ENCODE measurements around the gene RECK. TPM values are rescaled to one million over a fixed set of nuclear protein-coding genes. Genes with fewer than 3 reads are reported as not detected.

Gene RECK
- total RNA-seq, 1 experiment from 2014 or later: 5.0 TPM

DNA sequence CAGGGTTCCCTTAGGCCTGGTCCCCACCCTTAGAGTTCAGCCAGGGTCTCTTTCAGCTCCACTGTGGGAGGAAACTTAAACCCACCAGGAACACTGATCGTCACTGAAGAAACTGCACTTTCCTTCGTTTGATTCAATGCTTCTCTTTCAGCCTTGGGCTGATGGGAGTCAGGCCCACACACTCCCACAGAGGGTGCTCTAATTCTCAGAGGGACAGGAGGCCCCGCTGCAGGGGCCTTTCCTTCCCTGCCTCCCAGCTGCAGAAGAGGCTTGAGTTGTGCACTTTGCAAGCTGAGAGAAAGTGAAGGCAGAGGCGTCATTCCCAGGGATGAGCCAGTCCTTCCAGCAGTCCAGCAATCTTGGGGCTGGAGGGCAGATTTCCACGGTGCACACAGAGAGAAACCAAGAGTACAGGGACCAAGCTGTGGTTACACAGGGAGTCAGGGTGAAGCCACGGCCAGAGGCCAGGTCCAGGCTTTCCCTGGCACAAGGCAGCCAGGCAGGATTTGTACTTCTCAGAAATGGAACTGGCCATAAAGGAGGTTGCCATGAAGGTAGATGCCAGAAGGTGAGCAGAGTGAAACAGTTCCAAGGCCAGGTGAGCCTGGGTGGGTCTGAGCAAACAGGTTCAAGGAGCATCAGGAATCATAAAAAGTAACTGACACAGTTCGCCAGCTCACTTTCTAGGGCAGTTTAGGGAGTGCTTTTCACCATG lies 89.5 kb downstream of the RECK start:
- no peaks in the 10 kb centered on the region for H3K27me3 ChIP-seq (ENCODE audit: low read length)
- no peaks in the 10 kb centered on the region for H3K9me3 ChIP-seq (ENCODE audit: low read length)
- H3K4me1 ChIP-seq (ENCODE audit: insufficient read depth, low read length): no peaks in the 10 kb centered on the region
- TF ChIP-seq EZH2phosphoT487 (IDR thresholded peaks at IDR 0.05; ENCODE audit: borderline replicate concordance, low read length) (no peak), CTCF (conservative IDR thresholded peaks at IDR 0.05; ENCODE audit: low read depth, low read length) (no peak), EZH2 (IDR thresholded peaks at IDR 0.05; ENCODE audit: low read length, unreplicated experiment) (no peak)
- no peaks in the 10 kb centered on the region for H3F3A ChIP-seq (ENCODE audit: low read length, unreplicated experiment)
- no peaks in the 10 kb centered on the region for H3K9me2 ChIP-seq (replicated peaks; ENCODE audit: low read length)
- ATAC-seq: no peak
- DNase-seq: no peak
- H3K4me3 ChIP-seq (ENCODE audit: low read length): no peak overlapping the region
- no peaks in the 10 kb centered on the region for H4K20me1 ChIP-seq (ENCODE audit: low read length)
- H3K79me2 ChIP-seq (ENCODE audit: low read length): no peaks in the 10 kb centered on the region
- H3K4me2 ChIP-seq (ENCODE audit: low read length): no peak overlapping the region
- H3K36me3 ChIP-seq (ENCODE audit: low read depth, low read length): no peaks in the 10 kb centered on the region
- CTCF ChIA-PET: no interaction called here
- H3K9ac ChIP-seq (ENCODE audit: low read length): no peak overlapping the region
- H2AFZ ChIP-seq (ENCODE audit: low read length): no peak overlapping the region
- intact Hi-C loops (cut with micrococcal nuclease): no loop called here
- H3K27ac ChIP-seq (ENCODE audit: low read length): no peak overlapping the region
- no TSS peak for BruUV-seq (replicated peaks)
- POLR2A ChIA-PET (ENCODE audit: unreplicated experiment): no interaction called here

GRCh38 chr9:36127652-36128244 lies 91.0 kb downstream of the RECK start:
- Histone ChIP-seq H3K4me3 (ENCODE audit: low read length) (no peak overlapping the region), H3K4me1 (ENCODE audit: insufficient read depth, low read length) (peaks cover 14% of the 10 kb centered on the region), H3K9ac (ENCODE audit: low read length) (no peak overlapping the region), H3K36me3 (ENCODE audit: low read depth, low read length) (no peaks in the 10 kb centered on the region), H3K79me2 (ENCODE audit: low read length) (no peaks in the 10 kb centered on the region), H3K9me2 (replicated peaks; ENCODE audit: low read length) (no peaks in the 10 kb centered on the region), H3K4me2 (ENCODE audit: low read length) (no peak overlapping the region), H3K9me3 (ENCODE audit: low read length) (no peaks in the 10 kb centered on the region), H3F3A (ENCODE audit: low read length, unreplicated experiment) (no peaks in the 10 kb centered on the region), H3K27ac (ENCODE audit: low read length) (no peak overlapping the region), H2AFZ (ENCODE audit: low read length) (no peak overlapping the region), H3K27me3 (ENCODE audit: low read length) (no peaks in the 10 kb centered on the region), H4K20me1 (ENCODE audit: low read length) (no peaks in the 10 kb centered on the region)
- POLR2A ChIA-PET (ENCODE audit: unreplicated experiment): no interaction called here
- TF ChIP-seq EZH2 (IDR thresholded peaks at IDR 0.05; ENCODE audit: low read length, unreplicated experiment): no peak
- TF ChIP-seq CTCF (conservative IDR thresholded peaks at IDR 0.05; ENCODE audit: low read depth, low read length): no peak
- TF ChIP-seq EZH2phosphoT487 (IDR thresholded peaks at IDR 0.05; ENCODE audit: borderline replicate concordance, low read length): no peak
- intact Hi-C loops (cut with micrococcal nuclease): no loop called here
- CTCF ChIA-PET: no interaction called here
- ATAC-seq (no peak), DNase-seq (no peak)
- no TSS peak for BruUV-seq (replicated peaks)

- intact Hi-C loops (cut with micrococcal nuclease): no loop called here
- Histone ChIP-seq H3K36me3 (ENCODE audit: low read depth, low read length) (no peaks in the 10 kb centered on the region), H2AFZ (ENCODE audit: low read length) (no peak overlapping the region), H3K4me3 (ENCODE audit: low read length) (no peak overlapping the region), H3K27ac (ENCODE audit: low read length) (no peak overlapping the region), H3K27me3 (ENCODE audit: low read length) (no peaks in the 10 kb centered on the region), H3K79me2 (ENCODE audit: low read length) (no peaks in the 10 kb centered on the region), H3K9me2 (replicated peaks; ENCODE audit: low read length) (no peaks in the 10 kb centered on the region), H3K9ac (ENCODE audit: low read length) (no peak overlapping the region), H3K4me1 (ENCODE audit: insufficient read depth, low read length) (peaks cover 14% of the 10 kb centered on the region), H4K20me1 (ENCODE audit: low read length) (no peaks in the 10 kb centered on the region), H3K9me3 (ENCODE audit: low read length) (no peaks in the 10 kb centered on the region), H3F3A (ENCODE audit: low read length, unreplicated experiment) (no peaks in the 10 kb centered on the region), H3K4me2 (ENCODE audit: low read length) (no peak overlapping the region)
- TF ChIP-seq CTCF (conservative IDR thresholded peaks at IDR 0.05; ENCODE audit: low read depth, low read length) (no peak), EZH2 (IDR thresholded peaks at IDR 0.05; ENCODE audit: low read length, unreplicated experiment) (no peak), EZH2phosphoT487 (IDR thresholded peaks at IDR 0.05; ENCODE audit: borderline replicate concordance, low read length) (no peak)
- no peak for ATAC-seq
- CTCF ChIA-PET: no interaction called here
- POLR2A ChIA-PET (ENCODE audit: unreplicated experiment): no interaction called here
- BruUV-seq (replicated peaks): no TSS peak
- no peak for DNase-seq
These were observed 91.6 kb downstream of the RECK start for GRCh38 chr9:36128349-36128748.

All from PC-3 (cell line).